Endothelial cell of umbilical vein (primary cell): ENCODE results near the gene BACE1-AS.
"Not testable (repeated sequence)": the region's sequence is repeated elsewhere in the genome, so short reads cannot be mapped to it uniquely, and the experiment has no call there.

Experiments
- CTCF ChIP-seq, 2 donors: IDR thresholded peaks; 1 replicate in 1 of 2; 2 replicates in 1 of 2; pipeline ENCODE4 v1.5.1; 2011; ENCODE audit warnings: low read length in 2 of 2, mild to moderate bottlenecking in 2 of 2, moderate library complexity in 2 of 2, control low read depth in 1 of 2, inconsistent platforms in 1 of 2, low read depth in 1 of 2; ENCODE audit not compliant: insufficient read depth in 1 of 2; ENCODE audit errors: extremely low read depth in 1 of 2
- EZH2 ChIP-seq: IDR thresholded peaks from 2 replicates; pipeline ENCODE4 v1.6.1; 2012; ENCODE audit warnings: borderline replicate concordance, low read depth, mild to moderate bottlenecking, moderate library complexity, low read length, inconsistent platforms; ENCODE audit not compliant: severe bottlenecking
- FOS ChIP-seq: IDR thresholded peaks from 2 replicates; pipeline ENCODE4 v1.6.1; 2011; ENCODE audit warnings: mild to moderate bottlenecking, low read length, moderate library complexity, borderline replicate concordance; ENCODE audit not compliant: insufficient read depth
- MAX ChIP-seq: IDR thresholded peaks from 2 replicates; pipeline ENCODE4 v1.6.1; 2011; ENCODE audit not compliant: insufficient read depth, insufficient read length
- POLR2A ChIP-seq: IDR thresholded peaks from 2 replicates; pipeline ENCODE4 v1.6.1; 2012; ENCODE audit warnings: low read depth, mild to moderate bottlenecking, control low read depth, low read length
- POLR2AphosphoS5 ChIP-seq: IDR thresholded peaks from 2 replicates; pipeline ENCODE4 v1.6.1; 2012; ENCODE audit warnings: low read depth, mild to moderate bottlenecking, control low read depth, low read length, moderate library complexity; ENCODE audit not compliant: insufficient read depth

DNA sequence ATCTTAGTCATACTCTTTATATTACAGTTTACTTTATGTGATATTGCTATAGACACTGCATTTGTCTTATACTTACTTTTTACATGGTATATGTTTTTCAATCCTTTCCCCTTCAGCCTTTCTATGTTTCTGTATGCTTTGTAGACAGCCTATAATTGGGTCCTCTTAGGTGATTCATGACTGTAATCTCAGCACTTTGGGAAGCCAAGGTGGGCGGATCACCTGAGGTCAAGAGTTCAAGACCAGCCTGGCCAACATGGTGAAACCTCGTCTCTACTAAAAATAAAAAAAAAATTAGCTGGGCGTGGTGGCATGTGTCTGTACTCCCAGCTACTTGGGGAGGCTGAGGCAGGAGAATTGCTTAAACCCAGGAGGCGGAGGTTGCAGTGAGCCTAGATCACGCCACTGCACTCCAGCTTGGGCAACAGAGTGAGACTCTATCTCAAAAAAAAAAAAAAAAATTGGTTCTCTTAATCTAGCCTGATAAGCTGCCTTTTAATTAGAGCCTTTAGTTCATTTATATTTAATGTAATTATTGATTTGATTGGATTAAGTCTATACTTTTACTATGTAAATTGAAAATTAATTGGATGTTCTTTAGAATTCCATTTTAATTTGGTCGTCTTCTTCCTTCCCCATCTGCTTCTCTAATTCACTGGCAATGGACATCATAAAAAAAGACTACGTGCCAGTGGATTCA, 26.4 kb upstream of the BACE1-AS start:
- TF ChIP-seq CTCF (IDR thresholded peaks at IDR 0.05; ENCODE audit: extremely low read depth in 1 of 2, insufficient read depth in 1 of 2, low read depth in 1 of 2, low read length in 2 of 2); POLR2A; MAX; POLR2AphosphoS5; EZH2; FOS: not testable (repeated sequence)
